GM19043 (cell line): ENCODE measurements around the gene NCOA5.
A peak's percentile ranks its signal among the peaks of the same experiment; 100 is the strongest.

Experiments
- ATAC-seq: cut with Tn5 transposase; IDR thresholded peaks from one replicate; pipeline ENCODE4 v1.9.1; 2021; ENCODE audit warnings: low read depth; ENCODE audit not compliant: unreplicated experiment

NCOA5 gene

DNA sequence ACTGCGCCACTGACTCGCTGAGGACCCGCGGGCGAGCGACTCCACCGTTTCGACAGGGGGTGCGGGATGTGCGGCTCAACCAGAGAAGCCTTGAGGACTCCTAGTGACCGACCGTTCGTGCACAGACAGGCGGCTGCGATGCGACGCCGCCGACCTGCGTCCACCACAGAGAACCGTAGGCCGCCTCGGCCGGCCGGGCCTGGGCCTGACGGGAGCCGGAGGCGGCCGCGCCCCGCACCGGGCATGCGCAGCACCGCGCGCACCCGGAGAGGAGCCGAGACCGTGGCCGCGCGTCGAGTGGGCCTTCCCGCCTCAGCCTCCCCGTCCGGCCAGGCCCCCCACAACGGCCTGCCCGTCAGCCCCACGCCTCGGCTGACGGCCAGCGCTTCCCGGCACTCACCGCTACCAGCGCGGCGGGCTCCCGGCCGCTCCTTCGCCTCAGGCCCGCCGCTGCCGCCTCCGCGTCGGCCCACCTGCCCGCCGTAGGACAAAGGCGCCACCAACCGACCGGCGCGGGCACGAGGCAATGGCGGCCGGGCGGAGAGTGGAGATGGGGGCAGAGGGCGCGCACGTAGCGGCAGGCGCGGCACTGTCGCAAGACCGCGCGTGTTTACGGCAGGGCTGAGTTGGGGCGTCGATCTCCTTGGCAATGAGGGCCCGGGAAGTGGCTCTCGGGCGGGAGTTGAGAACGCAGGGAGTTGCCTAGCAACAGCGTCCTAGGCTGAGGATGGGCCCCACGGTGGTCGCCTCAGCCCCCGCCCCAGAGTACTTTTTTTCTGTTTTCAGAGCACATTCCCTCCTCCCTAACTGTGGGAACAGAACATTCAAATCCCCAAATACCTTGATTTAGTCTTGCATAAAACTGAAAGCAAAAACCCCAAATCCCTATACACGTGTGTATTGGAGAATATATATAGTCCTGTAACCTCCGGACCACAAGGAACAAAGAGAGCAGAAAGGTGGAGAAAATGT, at the start of gene NCOA5:
NCOA5 (minus strand) TSS at position 546 of the 972 bp plus-strand sequence. CDS start 10,538 bp downstream, outside the sequence.
- ATAC-seq: peak; percentile 64

DNA sequence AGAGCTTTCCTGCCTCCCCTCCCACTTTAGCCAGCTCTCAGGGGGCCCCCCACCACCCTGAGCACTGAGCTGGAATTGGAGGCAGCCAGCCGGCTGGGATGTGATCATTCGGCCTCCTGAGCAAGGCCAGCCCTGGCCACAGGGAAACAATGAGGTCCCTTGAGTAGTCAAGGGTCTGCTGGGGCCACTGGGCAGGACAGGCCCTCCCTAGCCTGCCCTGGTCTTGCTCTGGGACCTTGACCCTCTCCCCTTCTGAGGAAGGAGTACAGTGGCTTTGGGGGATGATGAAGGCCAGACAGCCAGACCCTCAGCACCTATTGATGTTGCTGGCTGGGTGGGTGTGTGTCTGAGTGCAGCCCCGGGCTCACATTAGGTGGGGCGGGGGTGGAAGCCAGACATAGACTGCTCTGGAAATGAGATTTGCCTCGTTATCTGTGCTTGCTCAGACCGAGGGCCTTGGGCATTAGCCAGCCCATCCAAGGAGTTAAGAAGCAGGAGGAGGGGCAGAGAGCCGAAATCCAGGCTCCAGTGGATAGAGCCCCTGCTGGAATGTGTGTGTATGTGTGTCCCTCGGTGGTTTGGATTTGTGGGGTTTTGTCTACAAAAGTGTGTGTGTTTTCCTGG, 49.6 kb upstream of the NCOA5 start:
- ATAC-seq: no peak

DNA sequence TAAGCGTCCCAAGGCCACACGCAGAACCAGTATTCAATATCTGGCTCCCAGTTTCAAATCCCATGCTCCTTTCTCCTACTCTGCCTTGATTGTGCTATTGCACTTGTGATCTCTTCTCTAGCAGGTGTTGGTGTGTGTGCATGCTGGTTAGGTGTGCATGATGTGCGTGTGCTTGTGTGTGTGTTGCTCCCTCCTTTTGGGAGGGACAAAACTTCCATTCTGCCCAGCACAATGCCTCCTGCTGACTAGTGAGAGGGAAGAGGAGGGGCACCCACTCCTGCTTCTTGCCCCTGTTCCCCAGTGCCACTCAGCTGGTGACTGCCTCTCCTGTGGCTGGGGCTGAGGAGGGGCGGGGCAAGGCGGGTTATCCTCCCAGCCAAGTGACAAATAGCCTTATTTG, 48.1 kb upstream of the NCOA5 start:
- ATAC-seq: no peak

DNA sequence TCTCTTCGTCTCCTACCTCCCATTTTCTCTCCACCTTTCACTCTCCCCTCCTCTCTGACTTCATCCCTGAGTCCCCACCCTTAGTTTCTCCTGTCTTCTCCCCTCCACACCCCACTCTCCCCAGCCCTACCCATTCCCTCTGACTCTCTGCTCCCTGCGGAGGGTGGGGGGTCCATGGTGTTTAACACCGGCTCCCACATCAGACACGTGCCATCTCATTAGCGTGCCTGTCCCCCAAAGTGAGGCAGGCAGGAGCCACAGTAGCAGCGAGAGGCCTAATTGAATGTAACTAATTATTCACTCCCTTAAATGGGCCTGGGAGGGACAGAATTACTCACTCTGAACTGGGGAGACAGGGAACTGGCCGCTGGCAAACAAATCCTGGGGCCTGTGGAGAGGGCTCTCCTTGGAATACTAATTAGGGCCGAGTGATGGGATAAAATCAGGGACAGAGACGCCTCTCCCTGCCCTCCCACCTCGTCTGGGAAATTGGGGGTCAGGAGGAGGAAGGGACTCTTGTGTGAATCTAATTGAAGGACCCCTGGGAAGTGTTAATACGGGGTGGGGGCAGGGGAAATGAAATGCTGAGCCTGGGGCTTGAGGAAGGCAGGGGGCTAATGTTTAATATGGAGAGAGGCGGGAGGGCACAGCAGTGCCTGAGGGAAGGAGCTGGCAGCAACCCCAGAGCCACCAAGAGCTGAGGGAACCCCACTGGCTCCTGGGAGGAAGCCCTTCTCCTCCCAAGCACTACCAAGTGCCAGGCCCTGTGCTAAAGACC, 46.3 kb upstream of the NCOA5 start:
- no peak for ATAC-seq

DNA sequence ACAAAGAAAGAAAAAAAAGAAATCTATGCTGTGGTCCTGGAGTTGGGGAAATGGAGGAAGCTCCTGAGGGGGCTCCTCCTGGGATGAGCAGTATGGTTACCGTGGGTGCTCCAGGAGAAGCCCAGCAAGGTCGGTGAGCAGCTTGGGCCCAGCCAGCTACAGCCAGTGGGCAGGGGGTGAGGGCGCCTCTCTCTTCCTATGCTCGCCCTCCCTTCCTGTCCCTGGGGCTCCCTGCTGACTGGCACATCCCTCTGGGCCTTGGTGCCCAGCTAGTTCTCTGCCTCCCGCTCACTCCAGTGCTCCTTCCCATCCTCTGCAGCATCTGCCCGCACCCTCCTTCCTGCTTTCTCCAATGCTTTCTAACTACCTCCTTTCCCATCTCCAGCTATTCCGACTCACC, 45.0 kb upstream of the NCOA5 start:
- no peak for ATAC-seq

DNA sequence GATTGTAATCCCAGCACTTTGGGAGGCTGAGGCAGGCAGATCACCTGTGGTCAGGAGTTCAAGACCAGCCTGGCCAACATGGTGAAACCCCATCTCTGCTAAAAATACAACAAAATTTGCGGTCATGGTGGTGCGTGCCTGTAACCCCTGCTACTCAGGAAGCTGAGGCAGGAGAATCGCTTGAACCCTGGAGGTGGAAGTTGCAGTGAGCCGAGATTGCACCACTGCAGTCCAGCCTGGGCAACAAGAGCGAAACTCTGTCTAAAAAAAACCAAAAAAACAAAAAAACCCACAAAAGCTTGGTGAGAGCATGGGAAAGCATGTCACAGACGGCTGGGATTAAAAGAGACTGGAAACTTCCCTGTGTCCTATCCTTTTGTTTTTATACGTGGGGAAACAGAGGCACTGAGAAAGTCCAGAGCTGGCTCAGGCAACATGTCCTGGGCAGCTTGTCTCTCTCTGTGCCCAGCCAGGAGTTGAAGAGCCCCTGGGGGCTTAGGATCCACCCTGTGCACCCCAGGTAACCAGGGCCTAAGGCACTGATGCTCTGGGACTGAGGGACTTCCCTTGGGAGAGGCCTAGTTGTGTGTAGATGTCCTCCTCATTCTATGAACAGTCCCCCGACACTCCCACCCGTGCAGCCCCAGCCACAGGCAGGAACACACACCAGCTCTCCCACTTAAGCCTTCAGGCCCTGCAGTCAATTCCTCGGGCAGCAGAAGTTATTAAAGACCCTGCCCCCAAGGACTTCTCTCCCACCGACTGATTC, 44.3 kb upstream of the NCOA5 start:
- ATAC-seq: no peak

DNA sequence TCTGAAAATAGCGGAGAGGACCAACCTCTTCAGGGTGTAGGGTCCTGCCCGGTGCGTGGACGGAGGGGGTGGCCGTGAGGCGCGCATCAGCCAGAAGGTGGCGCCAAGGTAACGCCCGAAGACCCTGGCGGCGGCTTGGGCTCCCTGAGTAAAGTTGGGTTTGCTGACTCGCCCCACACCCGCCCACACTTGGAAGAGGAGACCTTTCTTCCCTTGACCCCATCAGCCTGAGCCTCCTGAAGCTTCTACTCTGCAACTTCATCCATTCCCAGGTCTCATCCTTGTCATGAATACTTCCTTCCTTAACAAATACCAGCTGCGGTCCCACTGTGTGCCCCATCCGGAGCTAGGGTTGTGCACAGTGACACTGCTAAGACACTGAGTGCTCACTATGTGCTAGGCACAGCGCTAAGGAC, 43.0 kb upstream of the NCOA5 start:
- no peak for ATAC-seq

DNA sequence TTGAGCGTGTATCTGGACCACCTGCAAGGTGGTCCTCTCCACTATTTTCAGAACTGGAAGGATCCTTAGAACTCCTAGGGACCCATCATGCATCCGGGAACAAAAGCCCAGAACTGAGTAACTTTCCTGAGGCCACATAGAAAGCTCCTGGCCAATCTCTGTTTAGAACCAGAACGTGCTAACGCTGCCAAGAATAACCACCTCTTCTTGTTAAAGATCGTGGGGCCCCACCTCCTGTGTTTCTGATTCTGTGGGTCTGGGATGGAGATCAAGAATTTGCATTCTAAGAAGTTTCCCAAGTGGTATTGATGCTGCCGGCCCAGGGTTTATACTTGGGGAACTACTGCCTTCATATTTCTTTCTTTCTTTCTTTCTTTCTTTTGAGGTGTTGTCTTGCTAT, 41.6 kb upstream of the NCOA5 start:
- ATAC-seq: no peak

DNA sequence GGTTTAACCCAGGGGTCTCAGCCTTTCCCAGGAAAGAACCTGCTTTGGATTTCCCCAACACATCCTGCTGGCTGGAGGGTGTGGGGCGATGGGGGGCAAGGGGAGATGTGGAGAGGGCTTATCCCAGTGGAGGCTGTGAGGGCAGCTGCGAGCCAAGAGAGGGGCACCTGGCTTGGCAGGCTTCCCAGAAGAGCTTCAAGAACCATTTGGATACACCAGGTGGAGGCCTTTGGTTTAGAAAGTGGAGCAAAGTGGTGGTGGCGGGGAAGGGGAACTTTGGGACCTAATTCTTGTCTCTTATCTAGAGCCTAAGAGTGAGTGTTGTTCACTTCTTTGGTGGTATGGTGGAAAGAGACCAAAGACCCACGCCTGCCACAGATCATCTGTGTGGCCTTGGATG, 40.8 kb upstream of the NCOA5 start:
- ATAC-seq: no peak

DNA sequence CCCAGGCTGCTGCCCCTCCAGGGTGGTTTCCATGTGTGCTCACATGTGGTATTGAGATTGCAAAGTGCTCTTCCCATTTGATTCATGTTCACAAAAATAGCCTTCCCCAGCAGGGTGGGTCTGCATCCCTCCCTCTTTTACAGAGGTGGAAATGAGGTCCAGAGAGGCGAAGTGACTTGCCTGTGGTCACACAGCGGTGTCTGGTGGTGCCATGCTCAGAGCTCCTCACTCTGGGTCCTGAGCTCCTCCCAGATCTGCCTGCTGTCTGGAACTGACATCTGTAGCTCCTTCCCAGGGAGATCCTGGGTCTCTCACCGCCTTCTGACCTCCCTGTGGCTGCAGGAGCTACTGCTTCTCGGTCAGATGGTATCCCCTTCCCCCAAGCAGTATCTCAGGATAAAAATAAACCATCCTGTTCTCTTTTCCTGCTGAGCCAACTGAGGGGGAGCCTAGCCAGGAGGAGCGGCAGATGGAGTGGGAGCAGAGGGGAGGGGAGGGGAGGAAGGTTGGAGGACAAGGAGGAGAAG, 40.3 kb upstream of the NCOA5 start:
- no peak for ATAC-seq

DNA sequence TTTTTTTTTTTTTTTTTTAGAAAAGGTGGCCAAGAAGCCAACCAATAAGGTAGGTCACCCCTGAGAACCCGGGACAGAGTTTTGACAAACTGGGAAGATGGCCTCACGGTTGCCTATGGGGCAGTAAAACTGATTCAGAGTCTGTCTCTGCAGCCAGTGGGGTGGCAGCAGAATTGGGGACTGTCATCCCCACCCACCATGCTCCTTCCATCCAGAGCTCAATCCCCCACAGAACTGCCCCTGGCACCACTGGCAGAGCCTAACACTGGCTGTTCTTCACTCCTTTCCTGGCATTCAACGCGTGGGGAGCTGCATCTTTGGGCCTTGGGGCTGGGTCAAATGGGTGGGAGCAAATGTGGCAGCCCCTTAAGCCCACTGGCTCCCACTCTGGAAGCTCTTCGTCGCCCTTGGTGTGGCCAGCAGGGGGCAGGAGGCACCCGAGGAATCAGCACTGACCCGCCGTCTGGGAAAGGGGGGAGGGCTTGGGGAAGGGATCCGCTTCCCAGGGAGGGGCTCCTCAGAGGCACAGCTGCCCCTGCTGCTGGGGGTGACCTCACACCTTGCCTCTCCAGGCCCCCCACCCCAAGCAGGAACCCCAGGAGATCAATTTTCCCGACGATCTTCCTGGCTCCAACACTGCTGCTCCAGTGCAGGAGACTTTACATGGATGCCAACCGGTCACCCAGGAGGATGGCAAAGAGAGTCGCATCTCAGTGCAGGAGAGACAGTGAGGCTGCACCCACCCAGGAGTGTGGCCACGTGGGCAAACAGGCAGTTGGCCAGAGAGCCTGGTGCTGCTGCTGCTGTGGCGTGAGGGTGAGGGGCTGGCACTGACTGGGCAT, 38.8 kb upstream of the NCOA5 start:
- ATAC-seq: no peak

DNA sequence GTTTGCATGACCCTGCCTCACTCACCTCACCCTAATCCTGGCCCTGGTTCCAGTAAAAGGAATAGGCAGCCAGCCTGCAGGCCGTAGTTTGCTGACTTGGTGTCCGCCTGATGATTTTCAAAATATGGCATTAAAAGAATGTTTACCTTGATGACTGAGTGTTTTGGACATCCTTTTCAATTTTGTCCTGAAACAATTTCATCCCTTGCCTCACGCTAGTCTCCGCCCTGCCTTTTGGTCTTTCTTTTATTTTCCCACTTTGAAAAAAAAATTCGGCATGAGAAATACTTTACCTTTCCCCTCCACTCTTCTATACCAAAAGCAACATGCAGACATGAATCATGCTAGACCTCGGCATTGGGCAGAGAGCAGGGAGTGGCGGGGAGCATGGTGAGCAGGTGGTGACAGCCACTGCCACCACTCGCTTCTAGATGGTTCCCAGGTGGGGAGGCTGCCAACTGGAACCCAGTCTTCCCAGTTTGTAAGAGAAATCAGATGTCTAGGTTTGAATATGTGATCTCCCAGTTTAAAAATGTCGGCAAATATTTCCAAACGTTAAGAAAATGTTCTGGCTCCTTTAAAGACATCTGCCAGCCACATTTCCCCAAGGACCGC, 37.7 kb upstream of the NCOA5 start:
- ATAC-seq: no peak

DNA sequence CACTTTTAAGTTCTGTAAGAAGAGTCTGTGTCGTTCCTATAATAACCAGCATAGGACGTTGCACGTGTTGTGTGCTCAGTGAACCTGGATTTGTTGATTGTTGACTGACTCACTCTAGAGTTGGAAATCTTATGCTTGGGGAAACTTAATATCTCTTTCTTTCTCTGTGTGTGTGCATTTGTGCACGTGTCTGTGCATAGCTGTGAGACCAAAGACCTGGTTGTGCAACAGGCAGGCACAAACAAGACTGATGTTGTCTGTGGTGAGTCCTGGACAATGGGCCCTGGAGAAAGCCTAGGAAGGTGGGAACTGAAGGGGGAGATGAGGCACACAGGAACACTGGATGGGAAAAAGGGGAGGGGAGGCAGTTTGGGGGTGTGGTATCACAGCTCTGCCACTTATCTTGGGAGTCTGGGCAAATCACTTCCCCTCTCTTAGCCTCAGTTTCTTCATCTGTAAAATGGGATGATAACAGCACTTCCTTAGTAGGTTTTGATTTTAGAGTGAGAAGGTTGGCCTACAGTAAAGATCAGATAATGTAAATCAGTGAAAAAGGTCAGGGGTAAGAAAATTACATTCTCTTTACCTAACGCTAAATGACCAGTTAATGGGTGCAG, 36.8 kb upstream of the NCOA5 start:
- ATAC-seq: no peak

DNA sequence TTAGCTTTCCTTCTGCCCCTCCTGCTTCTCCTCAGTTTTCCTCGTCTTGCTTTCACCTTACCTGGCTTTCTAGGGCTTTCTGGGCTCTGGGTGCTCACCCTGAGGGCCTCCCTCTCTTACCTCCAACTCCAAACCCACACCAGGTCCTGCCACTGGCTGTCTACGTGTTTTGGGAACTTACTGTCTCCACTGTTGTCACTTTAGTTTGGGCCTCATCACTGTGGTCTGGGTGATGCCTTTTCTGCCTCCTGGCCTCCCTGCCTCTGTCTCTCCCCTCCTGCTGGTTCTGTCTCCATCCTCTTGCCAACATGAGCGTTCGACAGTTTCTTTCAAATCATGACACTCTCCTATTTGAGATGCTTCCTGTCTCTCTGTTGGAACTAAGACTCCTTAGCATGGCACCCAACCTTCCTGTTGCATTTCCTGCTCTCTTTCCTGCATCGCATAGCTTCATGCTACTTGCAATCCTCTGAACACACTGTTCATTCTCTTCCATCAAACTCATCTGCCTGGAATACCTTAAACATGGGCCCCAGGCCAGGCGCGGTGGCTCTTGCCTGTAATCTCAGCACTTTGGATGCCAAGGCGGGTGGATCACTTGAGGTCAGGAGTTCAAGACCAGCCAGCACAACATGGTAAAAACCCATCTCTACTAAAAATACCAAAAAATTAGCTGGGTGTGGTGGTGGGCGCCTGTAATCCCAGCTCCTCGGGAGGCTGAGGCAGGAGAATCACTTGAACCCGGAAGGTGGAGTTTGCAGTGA, 33.9 kb upstream of the NCOA5 start:
- ATAC-seq: no peak

DNA sequence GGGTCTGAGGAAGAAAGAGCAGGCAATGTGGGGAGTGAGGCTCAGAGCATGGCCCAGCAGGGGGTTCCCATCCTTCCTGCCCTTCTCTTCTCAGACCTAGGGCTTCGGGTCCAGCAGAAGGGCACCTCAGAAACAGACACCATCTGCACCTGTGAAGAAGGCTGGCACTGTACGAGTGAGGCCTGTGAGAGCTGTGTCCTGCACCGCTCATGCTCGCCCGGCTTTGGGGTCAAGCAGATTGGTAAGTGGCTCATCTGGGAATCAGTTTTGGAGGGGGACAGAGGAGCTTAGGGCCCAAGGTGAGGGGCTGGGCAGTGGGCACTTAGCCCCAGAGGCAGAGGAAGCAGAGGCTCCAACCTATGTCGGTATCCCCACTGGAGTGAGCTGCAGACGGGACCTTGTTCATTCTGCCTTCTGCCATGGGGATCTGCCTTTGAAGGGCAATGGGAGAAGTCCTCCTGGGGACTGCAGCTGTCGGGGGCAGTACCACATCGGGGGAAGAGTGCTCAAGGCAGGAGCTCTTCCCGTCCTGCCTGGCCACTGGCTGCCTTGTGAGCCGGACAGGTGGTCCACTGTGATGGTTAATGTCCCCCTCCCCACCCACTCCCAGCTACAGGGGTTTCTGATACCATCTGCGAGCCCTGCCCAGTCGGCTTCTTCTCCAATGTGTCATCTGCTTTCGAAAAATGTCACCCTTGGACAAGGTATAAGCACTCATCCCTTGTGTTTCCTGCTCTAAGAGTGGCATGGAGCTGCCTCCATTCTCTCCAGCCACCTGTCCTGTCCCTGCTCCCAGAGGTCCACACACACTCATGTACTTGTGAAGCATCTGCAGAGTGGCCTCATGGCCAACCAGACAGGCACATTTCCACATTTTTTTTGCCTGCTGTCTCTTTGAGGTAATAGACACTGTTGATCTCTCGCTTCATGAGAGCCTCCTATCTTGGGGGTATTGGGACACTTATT, 33.0 kb upstream of the NCOA5 start:
- no peak for ATAC-seq

DNA sequence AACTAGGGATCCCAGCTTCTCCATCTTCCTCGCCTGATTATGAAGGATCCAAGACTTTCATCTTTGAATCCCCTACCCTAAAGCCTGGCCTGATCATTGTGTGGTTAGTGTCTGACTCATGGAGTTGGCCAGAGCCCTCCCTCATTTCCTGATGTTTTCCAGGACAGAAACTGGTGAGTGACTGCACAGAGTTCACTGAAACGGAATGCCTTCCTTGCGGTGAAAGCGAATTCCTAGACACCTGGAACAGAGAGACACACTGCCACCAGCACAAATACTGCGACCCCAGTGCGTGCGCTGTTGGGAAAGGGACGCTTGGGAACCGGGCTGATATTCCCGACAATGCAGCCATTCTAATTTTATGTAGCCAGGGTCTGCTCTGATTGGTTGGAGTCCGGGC, 32.3 kb upstream of the NCOA5 start:
- no peak for ATAC-seq
